Peyer's patch (tissue), 4 donors: ENCODE data around the gene C14orf119. TPM values are rescaled to one million over a fixed set of nuclear protein-coding genes. Genes with fewer than 3 reads are reported as not detected.
A peak's percentile ranks its signal among the peaks of the same experiment; 100 is the strongest.

Experiments
- DNase-seq, 3 donors: peaks; one replicate each; pipeline ENCODE4 v3.0.0-alpha.2; 2017 to 2019
- H3K27ac ChIP-seq, 4 donors: fragments of 200-600 bp; sonication (generic); one replicate each; pipeline ENCODE4 v1.5.1; 2016 to 2019
- H3K27me3 ChIP-seq, 2 donors: fragments of 200-600 bp; sonication (generic); one replicate each; pipeline ENCODE4 v1.5.1; 2019
- H3K36me3 ChIP-seq, 3 donors: fragments of 200-600 bp; sonication (generic); one replicate each; pipeline ENCODE4 v1.5.1; 2016 to 2019
- H3K4me1 ChIP-seq, 4 donors: fragments of 200-600 bp; sonication (generic); one replicate each; pipeline ENCODE4 v1.5.1; 2016 to 2019
- H3K4me3 ChIP-seq, 4 donors: fragments of 200-600 bp; sonication (generic); 1 replicate in 3 of 4; 2 replicates in 1 of 4; pipeline ENCODE4 v1.5.1; 2016 to 2019; ENCODE audit warnings: mild to moderate bottlenecking in 1 of 4
- H3K9me3 ChIP-seq, 4 donors: fragments of 200-600 bp; sonication (generic); one replicate each; pipeline ENCODE4 v1.5.1; 2016 to 2019; ENCODE audit warnings: mild to moderate bottlenecking in 1 of 4
- POLR2A ChIP-seq, 2 donors: fragments of 450-650 bp; IDR thresholded peaks; one replicate each; pipeline ENCODE4 v1.5.1; 2017; ENCODE audit warnings: antibody characterized with exemption in 2 of 2, mild to moderate bottlenecking in 2 of 2, moderate library complexity in 2 of 2
- total RNA-seq, 4 donors: library from RNA; depleted of rRNA; stranded (reverse); fragments of >200 nt; gene quantifications; one replicate each; pipeline ENCODE4 v1.1.0, GENCODE V29; 2016
- TF ChIP-seq, protein P1 (sequence below), 6 experiments: fragments of 450-650 bp in 4 of 6; fragments of 200-600 bp in 2 of 6; sonication (generic) in 1 of 6; IDR thresholded peaks; one replicate each; pipeline ENCODE4 v1.5.1; 2017 to 2019; ENCODE audit warnings: antibody characterized with exemption in 6 of 6, mild to moderate bottlenecking in 3 of 6, moderate library complexity in 1 of 6

The C14orf119 gene
- total RNA-seq, 4 donors from 2014 or later, result 5.0 to 30.3 (median 18.8) TPM

DNA sequence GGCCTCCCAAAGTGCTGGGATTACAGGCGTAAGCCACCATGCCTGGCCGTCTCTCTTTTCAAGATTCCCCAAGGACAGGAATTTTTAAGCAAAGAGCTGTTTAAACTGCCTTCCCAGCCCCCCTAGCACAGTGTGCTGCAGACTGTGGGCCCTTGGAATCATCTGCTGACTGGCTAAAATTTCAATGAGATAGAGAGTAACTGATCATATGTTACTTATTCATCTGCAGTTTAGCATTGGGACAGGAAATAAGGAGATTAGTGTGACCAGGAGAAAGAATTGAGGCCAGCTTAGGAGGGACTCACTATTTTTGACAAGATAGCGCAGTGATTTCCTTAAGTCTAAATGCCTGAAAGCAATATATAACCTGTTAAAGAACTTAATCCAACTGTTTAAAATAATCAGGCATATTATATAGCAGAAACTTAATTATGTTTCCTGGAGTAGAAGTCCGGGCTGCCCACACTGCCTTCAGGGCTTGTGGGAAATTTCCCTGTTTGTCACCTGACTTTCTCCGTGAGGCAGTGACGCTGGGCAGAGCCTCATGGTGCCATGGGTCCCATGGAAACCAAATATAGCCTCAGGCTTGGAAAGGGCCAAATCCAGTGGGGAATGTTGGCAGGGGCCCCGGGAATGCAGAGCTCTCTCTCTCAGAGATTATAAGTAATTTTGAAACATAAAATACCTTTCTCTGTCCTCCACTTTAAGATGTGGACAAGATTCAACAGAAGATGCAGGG lies 46.6 kb downstream of the C14orf119 start:
- Histone ChIP-seq H3K4me3 (no peak overlapping the region), H3K9me3 (no peaks in the 10 kb centered on the region), H3K36me3 (peaks cover 0 to 11% (median 0%) of the 10 kb centered on the region in 3 donors), H3K27me3 (no peaks in the 10 kb centered on the region), H3K4me1 (no peaks in the 10 kb centered on the region), H3K27ac (no peak overlapping the region)
- TF ChIP-seq POLR2A (IDR thresholded peaks at IDR 0.05), result no peak
- TF ChIP-seq, protein P1, sequence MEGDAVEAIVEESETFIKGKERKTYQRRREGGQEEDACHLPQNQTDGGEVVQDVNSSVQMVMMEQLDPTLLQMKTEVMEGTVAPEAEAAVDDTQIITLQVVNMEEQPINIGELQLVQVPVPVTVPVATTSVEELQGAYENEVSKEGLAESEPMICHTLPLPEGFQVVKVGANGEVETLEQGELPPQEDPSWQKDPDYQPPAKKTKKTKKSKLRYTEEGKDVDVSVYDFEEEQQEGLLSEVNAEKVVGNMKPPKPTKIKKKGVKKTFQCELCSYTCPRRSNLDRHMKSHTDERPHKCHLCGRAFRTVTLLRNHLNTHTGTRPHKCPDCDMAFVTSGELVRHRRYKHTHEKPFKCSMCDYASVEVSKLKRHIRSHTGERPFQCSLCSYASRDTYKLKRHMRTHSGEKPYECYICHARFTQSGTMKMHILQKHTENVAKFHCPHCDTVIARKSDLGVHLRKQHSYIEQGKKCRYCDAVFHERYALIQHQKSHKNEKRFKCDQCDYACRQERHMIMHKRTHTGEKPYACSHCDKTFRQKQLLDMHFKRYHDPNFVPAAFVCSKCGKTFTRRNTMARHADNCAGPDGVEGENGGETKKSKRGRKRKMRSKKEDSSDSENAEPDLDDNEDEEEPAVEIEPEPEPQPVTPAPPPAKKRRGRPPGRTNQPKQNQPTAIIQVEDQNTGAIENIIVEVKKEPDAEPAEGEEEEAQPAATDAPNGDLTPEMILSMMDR (IDR thresholded peaks at IDR 0.05), result no peak
- DNase-seq, result no peak

DNA sequence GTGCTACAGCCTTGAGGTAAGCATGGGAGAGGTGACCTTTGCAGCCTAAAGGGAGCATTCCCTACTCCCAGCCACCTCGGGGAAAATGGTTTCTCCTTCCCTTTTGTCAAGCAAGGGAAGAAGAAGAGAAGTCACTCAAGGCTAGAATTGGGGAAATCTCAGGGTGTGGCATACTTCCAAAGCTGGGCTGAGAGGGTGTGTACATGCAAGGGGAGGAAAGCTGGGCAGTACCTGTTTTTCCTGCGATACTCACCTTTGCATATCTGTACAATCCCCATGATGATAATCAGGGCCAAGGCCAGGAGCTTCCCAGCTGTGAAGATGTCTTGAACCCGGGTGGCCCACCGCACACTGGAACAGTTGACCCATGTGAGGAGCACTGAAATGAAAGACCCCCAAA lies 47.5 kb downstream of the C14orf119 start:
- Histone ChIP-seq H3K4me1 (no peaks in the 10 kb centered on the region), H3K36me3 (peaks cover 0 to 11% (median 0%) of the 10 kb centered on the region in 3 donors), H3K9me3 (no peaks in the 10 kb centered on the region), H3K27me3 (no peaks in the 10 kb centered on the region), H3K27ac (no peak overlapping the region), H3K4me3 (no peak overlapping the region)
- DNase-seq, result no peak
- no peak for TF ChIP-seq POLR2A (IDR thresholded peaks at IDR 0.05)
- TF ChIP-seq, protein P1 (IDR thresholded peaks at IDR 0.05), result no peak

DNA sequence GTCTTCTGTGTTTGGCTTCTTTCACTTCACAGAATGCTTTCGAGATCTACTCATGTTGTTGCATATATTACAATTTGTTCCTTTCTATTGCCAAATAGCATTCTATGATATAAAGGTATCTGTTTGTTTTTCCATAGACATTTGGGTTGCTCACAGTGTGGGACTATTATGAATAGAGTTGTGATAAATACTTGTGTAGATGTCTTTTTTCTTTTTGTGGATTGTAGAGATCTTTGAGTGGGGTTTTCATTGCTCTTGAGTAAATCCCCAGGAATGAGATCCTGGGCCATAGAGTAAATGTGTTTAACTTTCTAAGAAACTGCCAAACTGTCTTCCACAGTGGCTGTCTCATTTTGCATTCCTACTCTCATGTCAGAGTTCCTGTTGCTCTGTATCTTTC lies 48.6 kb downstream of the C14orf119 start:
- no peaks in the 10 kb centered on the region for H3K4me1 ChIP-seq
- no peak overlapping the region for H3K4me3 ChIP-seq
- no peaks in the 10 kb centered on the region for H3K27me3 ChIP-seq
- TF ChIP-seq POLR2A (IDR thresholded peaks at IDR 0.05), result no peak
- H3K36me3 ChIP-seq, result peaks cover 0 to 9% (median 0%) of the 10 kb centered on the region in 3 donors
- H3K9me3 ChIP-seq, result no peaks in the 10 kb centered on the region
- no peak overlapping the region for H3K27ac ChIP-seq
- no peak for DNase-seq

DNA sequence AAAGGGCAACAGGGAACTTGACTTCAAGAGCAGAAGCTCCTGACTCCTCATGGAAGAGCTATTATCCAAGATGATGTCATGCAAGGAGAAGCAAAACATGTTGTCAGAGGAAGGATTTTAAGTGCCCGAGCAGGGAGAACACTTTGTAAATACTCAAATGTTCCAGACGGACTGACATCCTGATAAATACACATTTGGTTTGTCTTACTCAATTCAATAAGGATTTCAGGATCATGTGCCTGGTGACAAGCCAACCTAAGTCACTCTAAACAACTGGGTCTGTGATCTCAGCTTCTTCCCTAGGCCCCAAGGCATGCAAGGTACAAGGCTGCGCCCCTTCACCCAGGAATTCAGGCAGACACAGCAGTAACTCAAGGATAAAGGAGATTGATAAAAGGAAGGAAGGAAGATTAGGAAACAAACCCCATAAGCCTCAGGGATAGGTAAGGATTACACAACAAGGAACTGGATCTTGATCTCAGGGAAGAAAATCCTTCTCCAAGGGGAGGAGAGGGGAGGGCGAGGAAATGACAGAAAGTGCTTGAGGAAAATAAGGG lies 50.6 kb downstream of the C14orf119 start:
- DNase-seq, result no peak
- H3K9me3 ChIP-seq, result no peaks in the 10 kb centered on the region
- peak overlapping the region in 2 of 4 donors; percentile 33 to 53 for H3K27ac ChIP-seq
- no peaks in the 10 kb centered on the region for H3K4me1 ChIP-seq
- H3K4me3 ChIP-seq, result no peak overlapping the region
- H3K36me3 ChIP-seq, result peaks cover 0 to 2% (median 0%) of the 10 kb centered on the region in 3 donors
- H3K27me3 ChIP-seq, result no peaks in the 10 kb centered on the region
- TF ChIP-seq, protein P1 (IDR thresholded peaks at IDR 0.05), result no peak
- no peak for TF ChIP-seq POLR2A (IDR thresholded peaks at IDR 0.05)

DNA sequence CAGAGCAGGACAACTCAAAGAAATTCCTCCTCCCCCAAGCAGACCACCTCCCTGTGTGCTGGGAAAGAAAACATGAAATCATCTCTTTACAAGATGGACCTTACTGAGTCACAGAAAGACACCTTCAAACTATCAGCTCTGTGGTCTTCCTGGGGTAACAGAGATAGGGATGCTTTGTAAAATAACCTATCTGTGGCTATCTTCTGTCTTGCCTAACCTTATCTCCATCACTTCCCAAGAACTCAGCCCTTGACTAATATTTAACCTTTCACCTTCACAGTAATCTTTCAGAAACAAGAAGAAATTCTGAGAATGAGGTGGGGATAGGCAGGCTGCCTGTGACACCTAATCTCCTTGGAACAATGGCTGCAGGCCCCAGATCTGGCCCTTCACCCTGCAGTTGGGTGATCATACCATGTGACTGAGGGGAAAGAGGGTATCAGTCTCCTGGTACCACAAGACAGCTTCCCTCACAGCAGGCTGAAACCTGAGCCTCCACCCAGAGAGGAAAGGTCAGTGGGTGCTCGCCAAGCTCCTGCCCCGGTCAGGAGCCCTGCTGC lies 51.1 kb downstream of the C14orf119 start:
- peak overlapping the region in 2 of 4 donors; percentile 33 to 53 for H3K27ac ChIP-seq
- no peak for TF ChIP-seq POLR2A (IDR thresholded peaks at IDR 0.05)
- no peak for DNase-seq

DNA sequence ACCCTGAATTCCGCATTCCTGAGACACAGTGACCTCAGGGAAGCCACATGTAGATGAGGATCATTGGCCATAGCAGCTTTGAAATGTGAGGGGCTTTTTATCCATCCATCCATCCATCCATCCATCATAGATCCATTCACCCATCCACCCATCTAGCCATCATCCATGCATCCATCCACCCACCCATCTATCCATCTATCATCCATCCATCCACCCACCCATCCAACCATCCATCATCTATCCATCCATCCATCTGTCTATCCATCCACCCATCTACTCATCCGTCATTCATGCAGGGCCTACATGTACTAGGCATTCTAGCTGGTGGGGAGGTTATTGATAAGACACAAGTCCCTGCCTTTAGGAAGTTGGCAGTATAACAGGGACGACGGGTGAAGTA lies 51.7 kb downstream of the C14orf119 start:
- Histone ChIP-seq H3K27ac (no peak overlapping the region), H3K27me3 (no peaks in the 10 kb centered on the region), H3K36me3 (no peaks in the 10 kb centered on the region), H3K4me3 (no peak overlapping the region), H3K4me1 (no peaks in the 10 kb centered on the region), H3K9me3 (no peaks in the 10 kb centered on the region)
- no peak for TF ChIP-seq POLR2A (IDR thresholded peaks at IDR 0.05)
- TF ChIP-seq, protein P1 (IDR thresholded peaks at IDR 0.05), result no peak
- no peak for DNase-seq

More for the DNA sequence above, 51.1 kb downstream of the C14orf119 start:
- no peaks in the 10 kb centered on the region for H3K36me3 ChIP-seq
- no peaks in the 10 kb centered on the region for H3K27me3 ChIP-seq
- H3K4me3 ChIP-seq, result no peak overlapping the region
- no peaks in the 10 kb centered on the region for H3K4me1 ChIP-seq
- no peaks in the 10 kb centered on the region for H3K9me3 ChIP-seq
